ENCODE results near the gene STN1. TPM values are rescaled to one million over a fixed set of nuclear protein-coding genes. Genes with fewer than 3 reads are reported as not detected.

Gene STN1
- total RNA-seq, 4 donors from 2014 or later: 20.0 to 29.2 (median 27.0) TPM

- DNase-seq: no peak
- intact Hi-C loops (cut with DNase I; ENCODE audit: low total_unique reads): no loop called here
- H3K9me3 ChIP-seq: no peaks in the 10 kb centered on the region
- no peak overlapping the region for H3K27ac ChIP-seq
- no peak for TF ChIP-seq CTCF (IDR thresholded peaks at IDR 0.05)
- no peak for TF ChIP-seq POLR2A (IDR thresholded peaks at IDR 0.05)
- H3K4me3 ChIP-seq: no peak overlapping the region
- H3K36me3 ChIP-seq: no peaks in the 10 kb centered on the region
- H3K4me1 ChIP-seq: no peaks in the 10 kb centered on the region
- no peaks in the 10 kb centered on the region for H3K27me3 ChIP-seq
Measured at GRCh38 chr10:103923502-103923901, 5.5 kb upstream of the STN1 start.

- no peak for DNase-seq
- no peak for TF ChIP-seq POLR2A (IDR thresholded peaks at IDR 0.05)
- TF ChIP-seq CTCF (IDR thresholded peaks at IDR 0.05): no peak
- no peaks in the 10 kb centered on the region for H3K9me3 ChIP-seq
Measured at GRCh38 chr10:103922659-103923058, 4.7 kb upstream of the STN1 start.

GRCh38 chr10:103921750-103922195 is 3.8 kb upstream of the STN1 start:
- no peaks in the 10 kb centered on the region for H3K4me1 ChIP-seq
- H3K4me3 ChIP-seq: no peak overlapping the region
- no peak for DNase-seq
- TF ChIP-seq POLR2A (IDR thresholded peaks at IDR 0.05) (no peak), CTCF (IDR thresholded peaks at IDR 0.05) (no peak)
- no peaks in the 10 kb centered on the region for H3K36me3 ChIP-seq
- H3K27me3 ChIP-seq: no peaks in the 10 kb centered on the region
- no peaks in the 10 kb centered on the region for H3K9me3 ChIP-seq
- intact Hi-C loops (cut with DNase I; ENCODE audit: low total_unique reads): no loop called here
- H3K27ac ChIP-seq: no peak overlapping the region

More at GRCh38 chr10:103922659-103923058, 4.7 kb upstream of the STN1 start:
- no peaks in the 10 kb centered on the region for H3K27me3 ChIP-seq
- intact Hi-C loops (cut with DNase I; ENCODE audit: low total_unique reads): no loop called here
- H3K36me3 ChIP-seq: no peaks in the 10 kb centered on the region
- no peak overlapping the region for H3K4me3 ChIP-seq
- no peaks in the 10 kb centered on the region for H3K4me1 ChIP-seq
- H3K27ac ChIP-seq: no peak overlapping the region

DNA sequence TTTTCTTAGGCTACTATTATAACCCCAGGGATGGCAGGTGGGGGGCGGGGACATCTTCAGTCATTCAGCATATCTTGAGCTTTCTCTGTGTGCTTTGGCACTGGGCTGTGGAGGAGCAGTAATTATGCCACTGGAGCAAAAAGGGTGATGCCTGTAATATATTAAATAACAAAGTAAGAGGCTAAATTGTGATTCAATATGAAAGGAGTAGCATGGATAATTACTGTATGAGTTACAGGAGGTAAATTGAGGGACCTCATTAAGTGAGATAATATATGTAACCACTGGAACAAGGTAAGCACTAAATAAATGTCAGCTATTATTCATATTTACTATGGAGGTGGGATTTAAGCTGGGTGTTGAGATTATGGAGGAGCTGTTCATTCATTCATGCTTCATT is 3.3 kb upstream of the STN1 start:
- TF ChIP-seq CTCF (IDR thresholded peaks at IDR 0.05): no peak
- no peak for TF ChIP-seq POLR2A (IDR thresholded peaks at IDR 0.05)
- Histone ChIP-seq H3K4me1 (no peaks in the 10 kb centered on the region), H3K9me3 (no peaks in the 10 kb centered on the region), H3K27ac (no peak overlapping the region), H3K4me3 (no peak overlapping the region), H3K36me3 (no peaks in the 10 kb centered on the region), H3K27me3 (no peaks in the 10 kb centered on the region)
- DNase-seq: no peak
- intact Hi-C loops (cut with DNase I; ENCODE audit: low total_unique reads): no loop called here

GRCh38 chr10:103919648-103920025 is 1.7 kb upstream of the STN1 start:
- DNase-seq: no peak
- intact Hi-C loops (cut with DNase I; ENCODE audit: low total_unique reads): no loop called here
- no peaks in the 10 kb centered on the region for H3K9me3 ChIP-seq
- H3K4me3 ChIP-seq: no peak overlapping the region
- no peaks in the 10 kb centered on the region for H3K4me1 ChIP-seq
- H3K27me3 ChIP-seq: no peaks in the 10 kb centered on the region
- H3K36me3 ChIP-seq: no peaks in the 10 kb centered on the region
- no peak overlapping the region for H3K27ac ChIP-seq
- no peak for TF ChIP-seq POLR2A (IDR thresholded peaks at IDR 0.05)
- TF ChIP-seq CTCF (IDR thresholded peaks at IDR 0.05): no peak
